Common myeloid progenitor, CD34-positive (primary cell): ENCODE results near the gene JPH4.

Experiments
- CTCF ChIA-PET: fragments of 350-600 bp; sonication (Branson Sonifier 250); formaldehyde crosslinking; loops from one replicate; lab custom pipeline; 2021; ENCODE audit warnings: antibody characterized with exemption; lab: Charles Lee
- POLR2A ChIA-PET: fragments of 350-600 bp; sonication (Branson Sonifier 250); formaldehyde crosslinking; loops from one replicate; lab custom pipeline; 2021; ENCODE audit warnings: antibody characterized with exemption; lab: Charles Lee
- DNase-seq, 3 donors: peaks; one replicate each; pipeline versions ENCODE4 v3.0.0 to v3.0.0-alpha.2; 2013
- H3K27ac ChIP-seq, 2 experiments: 1 replicate in 1 of 2; 2 replicates in 1 of 2; pipeline ENCODE4 v1.7.0; 2013; ENCODE audit warnings: inconsistent platforms in 2 of 2, low read length in 2 of 2, mild to moderate bottlenecking in 2 of 2, low read depth in 1 of 2, moderate library complexity in 1 of 2; ENCODE audit not compliant: severe bottlenecking in 2 of 2, insufficient read depth in 1 of 2, poor library complexity in 1 of 2
- H3K27me3 ChIP-seq, 5 experiments: replicated peaks in 2 of 5; 1 replicate in 3 of 5; 2 replicates in 2 of 5; pipeline versions ENCODE4 v1.6.1 to v1.7.0; 2013; ENCODE audit warnings: low read length in 4 of 5, mild to moderate bottlenecking in 2 of 5, moderate library complexity in 2 of 5, inconsistent platforms in 1 of 5; ENCODE audit not compliant: insufficient read depth in 5 of 5, control insufficient read depth in 4 of 5
- H3K36me3 ChIP-seq, 4 experiments: 1 replicate in 2 of 4; 2 replicates in 2 of 4; pipeline versions ENCODE4 v1.6.1 to v1.7.0; 2013; ENCODE audit warnings: low read length in 3 of 4, control low read depth in 1 of 4, mild to moderate bottlenecking in 1 of 4; ENCODE audit not compliant: control insufficient read depth in 4 of 4, insufficient read depth in 4 of 4
- H3K4me1 ChIP-seq, 4 experiments: 1 replicate in 3 of 4; 2 replicates in 1 of 4; pipeline versions ENCODE4 v1.6.1 to v1.7.1; 2013; ENCODE audit warnings: low read length in 3 of 4, mild to moderate bottlenecking in 3 of 4, control low read depth in 1 of 4, inconsistent platforms in 1 of 4, moderate library complexity in 1 of 4; ENCODE audit not compliant: control insufficient read depth in 4 of 4, insufficient read depth in 4 of 4; ENCODE audit errors: control extremely low read depth in 1 of 4
- H3K4me3 ChIP-seq, 7 experiments: 1 replicate in 4 of 7; 2 replicates in 3 of 7; pipeline versions ENCODE4 v1.5.1 to v1.7.0; 2013; ENCODE audit warnings: mild to moderate bottlenecking in 7 of 7, low read length in 6 of 7, moderate library complexity in 6 of 7, inconsistent platforms in 2 of 7, low read depth in 2 of 7, control low read depth in 1 of 7; ENCODE audit not compliant: insufficient read depth in 4 of 7, control insufficient read depth in 1 of 7; ENCODE audit errors: extremely low read depth in 1 of 7
- H3K9me3 ChIP-seq, 5 experiments: 1 replicate in 4 of 5; 2 replicates in 1 of 5; pipeline versions ENCODE4 v1.6.1 to v1.7.1; 2013; ENCODE audit warnings: low read length in 4 of 5, mild to moderate bottlenecking in 2 of 5, inconsistent platforms in 1 of 5, low read depth in 1 of 5, moderate library complexity in 1 of 5; ENCODE audit not compliant: control insufficient read depth in 4 of 5, insufficient read depth in 2 of 5; ENCODE audit errors: control extremely low read depth in 1 of 5
- WGBS: methylation state at CpG from one replicate; pipeline ENCODE4 v1.1.5; 2013; ENCODE audit not compliant: insufficient coverage; 5-methylcytosine and 5-hydroxymethylcytosine counted together

Gene JPH4

GRCh38 chr14:23532658-23533057 lies 45.9 kb downstream of the JPH4 start:
- H3K9me3 ChIP-seq = no peaks in the 10 kb centered on the region
- WGBS = 96% methylated on average over 6 of the region's 7 CpGs
- ChIA-PET POLR2A (interaction anchor here (1.2 kb wide), 1 partner anchor 31 kb away, joined by 3 read pairs; no protein-coding TSS in a partner anchor), CTCF (interaction anchor here (0.6 to 8.1 kb wide), 6 partner anchors 9 to 268 kb away, joined by 3 to 65 read pairs (median 12); partner anchors contain the start of gene THTPA)
- no peak for DNase-seq
- H3K27ac ChIP-seq = no peak overlapping the region
- H3K4me3 ChIP-seq = no peak overlapping the region
- no peaks in the 10 kb centered on the region for H3K36me3 ChIP-seq
- H3K27me3 ChIP-seq = no peaks in the 10 kb centered on the region
- peaks cover 0 to 19% (median 15%) of the 10 kb centered on the region in 4 experiments for H3K4me1 ChIP-seq

DNA sequence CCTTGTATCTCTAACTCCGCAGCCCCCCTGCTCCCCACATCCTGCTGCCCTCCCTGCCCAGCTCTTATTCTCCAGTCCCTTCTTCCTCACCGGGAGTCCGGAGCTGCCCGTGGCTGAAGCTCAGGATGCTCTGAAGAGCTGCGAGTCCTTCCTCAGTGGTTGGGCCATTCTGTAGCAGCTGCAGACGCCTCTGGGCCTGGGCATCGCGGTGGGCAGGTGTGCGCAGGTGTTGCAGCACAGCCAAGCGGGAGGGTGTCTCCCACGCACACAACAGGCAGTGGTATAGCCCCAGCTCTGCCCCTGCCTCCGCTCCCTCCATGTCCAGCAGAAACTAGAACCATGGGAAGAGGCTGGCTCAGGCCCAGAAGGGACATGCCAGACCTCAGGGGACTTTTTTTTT lies 47.2 kb downstream of the JPH4 start:
- no peaks in the 10 kb centered on the region for H3K27me3 ChIP-seq
- peaks cover 0 to 19% (median 14%) of the 10 kb centered on the region in 4 experiments for H3K4me1 ChIP-seq
- peaks cover 0 to 2% (median 1%) of the 10 kb centered on the region in 4 experiments for H3K36me3 ChIP-seq
- H3K27ac ChIP-seq = no peak overlapping the region
- no peaks in the 10 kb centered on the region for H3K9me3 ChIP-seq
- ChIA-PET CTCF (interaction anchor here (1.1 to 8.1 kb wide), 5 partner anchors 10 to 55 kb away, joined by 3 to 65 read pairs (median 21); partner anchors contain the start of genes AP1G2 and THTPA), POLR2A (no interaction called here)
- no peak overlapping the region for H3K4me3 ChIP-seq
- 94% methylated on average over 12 of the region's 12 CpGs for WGBS
- DNase-seq = no peak

DNA sequence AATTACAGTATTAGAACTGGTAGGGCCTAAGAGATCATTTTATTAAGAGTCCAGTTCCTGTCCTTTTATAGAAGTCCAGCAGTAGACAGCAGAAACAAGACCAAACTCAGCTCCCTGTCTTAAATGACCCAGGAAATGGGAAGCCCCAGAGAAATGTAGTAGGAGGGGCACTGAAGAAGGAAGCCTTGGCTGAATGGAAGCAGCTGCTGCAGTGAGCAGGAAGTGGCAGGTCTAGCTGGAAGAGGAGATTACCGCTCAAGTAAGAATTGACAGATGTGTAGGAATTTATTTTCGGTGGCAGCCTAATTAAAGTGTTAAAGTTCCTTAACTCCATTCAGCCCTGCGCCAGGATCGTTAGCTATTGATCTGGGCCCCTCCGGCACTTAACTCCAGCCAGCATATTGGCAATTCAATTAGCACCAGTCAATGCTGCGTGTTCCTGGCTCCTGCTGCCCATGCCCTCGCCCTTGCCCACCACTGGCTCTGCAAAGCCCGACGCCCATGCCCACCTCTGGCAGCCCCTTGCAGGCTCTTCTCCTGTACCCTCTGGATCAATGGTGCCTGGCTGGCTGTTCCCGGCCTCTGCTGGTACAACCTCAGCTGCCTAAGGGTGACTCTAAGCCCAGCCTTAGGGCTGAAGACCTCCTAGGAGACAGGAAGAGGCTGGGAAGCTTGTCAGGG lies 48.1 kb downstream of the JPH4 start:
- DNase-seq = peak; percentile 39 to 90 (median 79)
- H3K27ac ChIP-seq = no peak overlapping the region
- H3K4me1 ChIP-seq = peaks cover 0 to 19% (median 14%) of the 10 kb centered on the region in 4 experiments
- no peaks in the 10 kb centered on the region for H3K9me3 ChIP-seq
- ChIA-PET POLR2A (interaction anchor here (0.7 kb wide), 1 partner anchor 209 kb away, joined by 3 read pairs; no protein-coding TSS in a partner anchor), CTCF (interaction anchor here (1.1 to 8.1 kb wide), 10 partner anchors 11 to 54 kb away, joined by 3 to 65 read pairs (median 4); partner anchors contain the start of genes AP1G2 and THTPA)
- H3K36me3 ChIP-seq = peaks cover 0 to 6% (median 1%) of the 10 kb centered on the region in 4 experiments
- H3K27me3 ChIP-seq = no peaks in the 10 kb centered on the region
- 52% methylated on average over 9 of the region's 10 CpGs for WGBS
- H3K4me3 ChIP-seq = peak overlapping the region in 2 of 7 experiments; percentile 19 to 21

DNA sequence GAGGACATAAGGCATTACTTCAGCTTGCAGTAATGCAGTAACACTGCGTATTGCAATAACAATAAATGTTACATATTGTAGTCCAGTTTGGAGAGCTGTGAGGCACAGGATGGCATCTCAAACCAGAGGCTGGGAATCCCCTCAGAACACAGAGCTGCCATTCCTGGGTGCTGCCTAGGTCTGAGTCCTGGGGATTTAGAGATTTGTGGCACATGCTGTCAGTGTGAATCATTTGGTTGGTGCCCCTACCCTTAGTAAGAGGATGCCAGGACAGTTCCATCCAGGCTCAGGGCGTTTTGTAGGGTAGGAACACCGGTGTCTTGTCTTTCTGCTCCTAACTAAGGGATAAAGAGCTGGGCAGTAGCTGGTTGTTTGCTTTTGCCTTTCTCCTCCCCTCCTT lies 49.6 kb downstream of the JPH4 start:
- WGBS = 100% methylated on average over 1 of the region's 3 CpGs
- Histone ChIP-seq H3K9me3 (no peaks in the 10 kb centered on the region), H3K4me3 (no peak overlapping the region), H3K27me3 (no peaks in the 10 kb centered on the region), H3K27ac (no peak overlapping the region), H3K36me3 (peaks cover 0 to 7% (median 1%) of the 10 kb centered on the region in 4 experiments), H3K4me1 (peaks cover 0 to 19% (median 14%) of the 10 kb centered on the region in 4 experiments)
- ChIA-PET POLR2A (no interaction called here), CTCF (interaction anchor here (1.0 to 8.1 kb wide), 8 partner anchors 11 to 45 kb away, joined by 3 to 65 read pairs (median 4); partner anchors contain the start of gene THTPA)
- no peak for DNase-seq

DNA sequence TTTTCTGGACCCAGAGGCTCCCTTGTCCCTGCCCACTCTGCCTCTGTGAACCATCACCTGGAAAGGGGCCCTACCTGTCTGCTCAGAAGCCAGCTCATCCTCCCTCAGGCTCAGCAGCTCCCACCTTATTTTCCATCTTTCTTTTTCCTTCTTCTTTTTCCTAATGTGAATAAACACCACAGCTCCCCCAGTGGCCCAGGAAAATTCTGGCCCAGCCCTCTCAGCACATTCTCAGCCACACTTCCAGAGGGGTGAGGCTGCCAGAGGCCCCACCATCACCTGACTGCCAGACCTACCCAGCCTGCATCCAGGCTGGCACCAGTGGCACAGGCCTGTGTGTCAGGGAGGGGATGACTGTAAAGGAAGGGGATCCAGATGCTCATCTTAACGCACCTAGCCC lies 50.0 kb downstream of the JPH4 start:
- Histone ChIP-seq H3K27ac (no peak overlapping the region), H3K9me3 (no peaks in the 10 kb centered on the region), H3K36me3 (peaks cover 0 to 7% (median 1%) of the 10 kb centered on the region in 4 experiments), H3K27me3 (no peaks in the 10 kb centered on the region), H3K4me1 (peaks cover 0 to 19% (median 14%) of the 10 kb centered on the region in 4 experiments), H3K4me3 (no peak overlapping the region)
- CTCF ChIA-PET = interaction anchor here (1.0 to 8.1 kb wide), 5 partner anchors 11 to 30 kb away, joined by 3 to 65 read pairs (median 6); partner anchors contain the start of gene THTPA
- POLR2A ChIA-PET = no interaction called here
- 100% methylated on average over 1 of the region's 1 CpG for WGBS
- no peak for DNase-seq

DNA sequence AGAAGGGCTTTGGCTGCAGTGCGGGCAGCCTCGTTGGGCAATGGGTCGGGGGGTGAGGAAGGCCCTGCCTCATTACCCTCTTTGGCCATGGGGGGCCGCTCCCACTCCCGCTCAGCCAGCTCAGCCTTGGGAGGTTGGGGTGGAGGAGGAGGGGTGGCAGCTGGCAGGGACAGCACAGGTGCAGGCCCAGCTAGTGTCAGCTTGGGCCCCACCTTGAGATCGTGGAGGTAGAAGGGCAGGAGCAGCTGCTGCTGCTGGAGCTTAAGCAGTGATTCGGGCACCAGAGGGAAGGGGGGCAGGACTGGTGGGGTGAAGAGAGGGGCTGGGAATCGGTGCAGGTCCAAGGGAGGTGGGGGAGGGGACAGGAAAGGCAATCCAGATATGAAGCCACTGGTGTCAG lies 53.0 kb downstream of the JPH4 start:
- ChIA-PET CTCF (interaction anchor here (0.5 to 1.3 kb wide), 4 partner anchors 11 to 34 kb away, joined by 3 to 5 read pairs (median 4); no protein-coding TSS in a partner anchor), POLR2A (no interaction called here)
- Histone ChIP-seq H3K4me1 (peaks cover 0 to 10% (median 4%) of the 10 kb centered on the region in 4 experiments), H3K36me3 (peaks cover 0 to 7% (median 1%) of the 10 kb centered on the region in 4 experiments), H3K27me3 (no peaks in the 10 kb centered on the region), H3K9me3 (no peaks in the 10 kb centered on the region), H3K27ac (no peak overlapping the region), H3K4me3 (no peak overlapping the region)
- 100% methylated on average over 3 of the region's 8 CpGs for WGBS
- DNase-seq = no peak
